Neural progenitor cell (in vitro differentiated cells): ENCODE data around the gene GAS5. TPM values are rescaled to one million over a fixed set of nuclear protein-coding genes. Genes with fewer than 3 reads are reported as not detected.
"Not testable (repeated sequence)": the region's sequence is repeated elsewhere in the genome, so short reads cannot be mapped to it uniquely, and the experiment has no call there.

ENCODE experiments used
- DNase-seq: peaks from one replicate; pipeline ENCODE4 v3.0.0-alpha.2; 2016; ENCODE audit warnings: low spot score
- H2AFZ ChIP-seq: fragments of 200-600 bp; sonication (generic); replicated peaks from 2 replicates; pipeline ENCODE4 v1.6.1; 2016; ENCODE audit warnings: antibody characterized with exemption
- H3F3A ChIP-seq: fragments of 200-600 bp; sonication (generic); 2 replicates; pipeline ENCODE4 v1.6.1; 2016; ENCODE audit warnings: antibody characterized with exemption, low read depth
- H3K27ac ChIP-seq: fragments of 200-600 bp; sonication (generic); 2 replicates; pipeline ENCODE4 v1.5.1; 2016; ENCODE audit warnings: mild to moderate bottlenecking
- H3K27me3 ChIP-seq: fragments of 200-600 bp; sonication (generic); 2 replicates; pipeline ENCODE4 v1.6.1; 2016; ENCODE audit warnings: mild to moderate bottlenecking, moderate library complexity
- H3K36me3 ChIP-seq: fragments of 200-600 bp; sonication (generic); 2 replicates; pipeline ENCODE4 v1.5.1; 2016
- H3K4me1 ChIP-seq: fragments of 200-600 bp; sonication (generic); 2 replicates; pipeline ENCODE4 v1.6.1; 2016; ENCODE audit warnings: mixed run types
- H3K4me2 ChIP-seq: fragments of 200-600 bp; sonication (generic); 2 replicates; pipeline ENCODE4 v1.6.1; 2016
- H3K4me3 ChIP-seq: fragments of 200-600 bp; sonication (generic); 2 replicates; pipeline ENCODE4 v1.5.1; 2016
- H3K79me2 ChIP-seq: fragments of 200-600 bp; sonication (generic); 2 replicates; pipeline ENCODE4 v1.6.1; 2016; ENCODE audit warnings: low read depth
- H3K9ac ChIP-seq: fragments of 200-600 bp; sonication (generic); 2 replicates; pipeline ENCODE4 v1.6.1; 2016
- H3K9me3 ChIP-seq: fragments of 200-600 bp; sonication (generic); 2 replicates; pipeline ENCODE4 v1.5.1; 2016; ENCODE audit warnings: low read depth
- H4K20me1 ChIP-seq: fragments of 200-600 bp; sonication (generic); 2 replicates; pipeline ENCODE4 v1.6.1; 2016; ENCODE audit warnings: low read depth
- H3K27ac Mint-ChIP-seq: 3 replicates; pipeline ENCODE4 v1.8.0; 2021; ENCODE audit warnings: mixed read lengths
- H3K27me3 Mint-ChIP-seq: 2 replicates; pipeline ENCODE4 v1.8.0; 2022; ENCODE audit warnings: low read depth, mild to moderate bottlenecking, inconsistent platforms, moderate library complexity, mixed read lengths; ENCODE audit not compliant: insufficient read depth
- H3K36me3 Mint-ChIP-seq: 3 replicates; pipeline ENCODE4 v1.8.0; 2021; ENCODE audit warnings: mixed read lengths
- H3K4me1 Mint-ChIP-seq: 3 replicates; pipeline ENCODE4 v1.8.0; 2021; ENCODE audit warnings: mixed read lengths
- H3K4me3 Mint-ChIP-seq: 3 replicates; pipeline ENCODE4 v1.8.0; 2021; ENCODE audit warnings: mild to moderate bottlenecking, moderate library complexity, mixed read lengths
- H3K9me3 Mint-ChIP-seq: 3 replicates; pipeline ENCODE4 v1.8.0; 2020; ENCODE audit warnings: mixed read lengths
- CTCF ChIP-seq: fragments of 200-600 bp; sonication (generic); IDR thresholded peaks from 2 replicates; pipeline ENCODE4 v1.5.1; 2017; ENCODE audit warnings: antibody characterized with exemption, mild to moderate bottlenecking
- EZH2 ChIP-seq: fragments of 200-600 bp; sonication (generic); IDR thresholded peaks from 2 replicates; pipeline ENCODE4 v1.6.1; 2017; ENCODE audit warnings: antibody characterized with exemption, mild to moderate bottlenecking, moderate library complexity
- EZH2phosphoT487 ChIP-seq: fragments of 200-600 bp; sonication (generic); IDR thresholded peaks from 2 replicates; pipeline ENCODE4 v1.6.1; 2017; ENCODE audit warnings: antibody characterized with exemption
- total RNA-seq: library from RNA; depleted of rRNA; stranded (reverse); fragments of >200 nt; gene quantifications from 2 replicates; pipeline ENCODE4 v1.2.3, GENCODE V29; 2015; ENCODE audit warnings: low replicate concordance

GAS5 gene
- total RNA-seq, 1 donor from 2014 or later: 950 TPM

- Histone ChIP-seq H3K27ac (peak overlapping the region; percentile 77), H3K9ac (no peak overlapping the region), H4K20me1 (peaks cover 58% of the 10 kb centered on the region), H3K4me2 (peak overlapping the region; percentile 97), H3K4me3 (peak overlapping the region; percentile 83), H3K27me3 (no peaks in the 10 kb centered on the region), H3F3A (peaks cover 81% of the 10 kb centered on the region), H3K9me3 (no peaks in the 10 kb centered on the region), H2AFZ (no peak overlapping the region), H3K79me2 (peaks cover 39% of the 10 kb centered on the region), H3K36me3 (peaks cover 43% of the 10 kb centered on the region), H3K4me1 (peaks cover 15% of the 10 kb centered on the region)
- Mint-ChIP-seq H3K4me1 (peaks cover 23% of the 10 kb centered on the region), H3K27ac (no peak overlapping the region), H3K36me3 (peaks cover 36% of the 10 kb centered on the region), H3K4me3 (no peak overlapping the region), H3K27me3 (peaks cover 2% of the 10 kb centered on the region), H3K9me3 (no peaks in the 10 kb centered on the region)
- DNase-seq: no peak
- no peak for TF ChIP-seq CTCF
- TF ChIP-seq EZH2phosphoT487: no peak
- no peak for TF ChIP-seq EZH2
These were observed 4.3 kb downstream of the GAS5 start for GRCh38 chr1:173863224-173864161.

- Mint-ChIP-seq H3K27ac (no peak overlapping the region), H3K4me1 (peaks cover 23% of the 10 kb centered on the region), H3K9me3 (no peaks in the 10 kb centered on the region), H3K4me3 (no peak overlapping the region), H3K27me3 (peaks cover 2% of the 10 kb centered on the region), H3K36me3 (peaks cover 40% of the 10 kb centered on the region)
- Histone ChIP-seq H3K27ac (peak overlapping the region; percentile 77), H4K20me1 (peaks cover 58% of the 10 kb centered on the region), H3K9ac (no peak overlapping the region), H3K9me3 (no peaks in the 10 kb centered on the region), H3K36me3 (peaks cover 43% of the 10 kb centered on the region), H3F3A (peaks cover 88% of the 10 kb centered on the region), H3K4me2 (no peak overlapping the region), H3K4me1 (peaks cover 15% of the 10 kb centered on the region), H2AFZ (no peak overlapping the region), H3K27me3 (no peaks in the 10 kb centered on the region), H3K79me2 (peaks cover 38% of the 10 kb centered on the region), H3K4me3 (no peak overlapping the region)
- TF ChIP-seq CTCF: no peak
- no peak for TF ChIP-seq EZH2phosphoT487
- no peak for TF ChIP-seq EZH2
- DNase-seq: no peak
These were observed 5.0 kb downstream of the GAS5 start for GRCh38 chr1:173862769-173863223.

GRCh38 chr1:173862146-173862768 is 5.5 kb downstream of the GAS5 start:
- H3K9me3 Mint-ChIP-seq, H3K4me3 Mint-ChIP-seq, H3K4me3 ChIP-seq, DNase-seq, H3K4me2 ChIP-seq, H3K9ac ChIP-seq, H3K27me3 Mint-ChIP-seq, H2AFZ ChIP-seq, H3K27me3 ChIP-seq, H3K9me3 ChIP-seq, H3K27ac Mint-ChIP-seq: not testable (repeated sequence)
- peak overlapping the region; percentile 33 for H3K27ac ChIP-seq
- H3K4me1 ChIP-seq: peaks cover 15% of the 10 kb centered on the region
- peaks cover 43% of the 10 kb centered on the region for H3K36me3 ChIP-seq
- Mint-ChIP-seq H3K4me1 (peaks cover 23% of the 10 kb centered on the region), H3K36me3 (peaks cover 45% of the 10 kb centered on the region)
- H3K79me2 ChIP-seq: peaks cover 33% of the 10 kb centered on the region
- H3F3A ChIP-seq: peaks cover 88% of the 10 kb centered on the region
- peaks cover 54% of the 10 kb centered on the region for H4K20me1 ChIP-seq
